ENCODE measurements around the gene FRY.

DNA sequence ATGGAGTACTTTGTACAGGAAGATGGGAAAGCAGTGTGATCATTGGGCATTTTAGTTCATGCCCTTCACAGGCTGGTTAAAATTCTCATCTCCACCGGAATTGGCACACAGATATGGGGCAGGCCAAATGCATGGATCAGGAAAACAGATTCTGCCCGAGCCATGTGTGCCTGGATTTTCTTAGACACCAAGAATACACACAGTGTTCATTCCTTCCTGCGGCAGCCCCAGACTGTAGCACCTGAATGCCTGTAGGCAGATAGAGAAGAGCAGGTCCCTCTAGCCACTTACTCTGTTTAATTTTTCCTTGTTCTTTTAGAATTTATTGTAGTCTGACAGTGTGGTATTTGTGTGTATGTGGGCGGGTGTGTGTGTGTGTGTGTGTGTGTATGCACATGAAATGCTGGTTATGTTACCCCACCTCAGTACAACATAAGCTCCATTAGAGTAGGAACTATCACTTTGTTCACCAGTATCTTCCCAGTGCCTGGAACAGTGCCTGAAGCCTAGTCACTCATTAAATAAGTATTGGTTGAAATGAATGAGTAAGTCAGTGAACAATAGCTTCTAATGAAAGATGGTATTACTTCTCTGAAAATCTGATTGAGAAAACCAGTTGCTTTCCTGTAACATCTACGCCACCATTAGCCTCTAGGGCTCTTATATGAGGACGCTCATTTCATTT lies 41.7 kb downstream of the FRY start:
- TF ChIP-seq, protein P1, sequence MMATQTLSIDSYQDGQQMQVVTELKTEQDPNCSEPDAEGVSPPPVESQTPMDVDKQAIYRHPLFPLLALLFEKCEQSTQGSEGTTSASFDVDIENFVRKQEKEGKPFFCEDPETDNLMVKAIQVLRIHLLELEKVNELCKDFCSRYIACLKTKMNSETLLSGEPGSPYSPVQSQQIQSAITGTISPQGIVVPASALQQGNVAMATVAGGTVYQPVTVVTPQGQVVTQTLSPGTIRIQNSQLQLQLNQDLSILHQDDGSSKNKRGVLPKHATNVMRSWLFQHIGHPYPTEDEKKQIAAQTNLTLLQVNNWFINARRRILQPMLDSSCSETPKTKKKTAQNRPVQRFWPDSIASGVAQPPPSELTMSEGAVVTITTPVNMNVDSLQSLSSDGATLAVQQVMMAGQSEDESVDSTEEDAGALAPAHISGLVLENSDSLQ (IDR thresholded peaks at IDR 0.05) = no peak
- TF ChIP-seq ELF4 (IDR thresholded peaks at IDR 0.05) = no peak
